ENCODE measurements around the gene PPM1A.

DNA sequence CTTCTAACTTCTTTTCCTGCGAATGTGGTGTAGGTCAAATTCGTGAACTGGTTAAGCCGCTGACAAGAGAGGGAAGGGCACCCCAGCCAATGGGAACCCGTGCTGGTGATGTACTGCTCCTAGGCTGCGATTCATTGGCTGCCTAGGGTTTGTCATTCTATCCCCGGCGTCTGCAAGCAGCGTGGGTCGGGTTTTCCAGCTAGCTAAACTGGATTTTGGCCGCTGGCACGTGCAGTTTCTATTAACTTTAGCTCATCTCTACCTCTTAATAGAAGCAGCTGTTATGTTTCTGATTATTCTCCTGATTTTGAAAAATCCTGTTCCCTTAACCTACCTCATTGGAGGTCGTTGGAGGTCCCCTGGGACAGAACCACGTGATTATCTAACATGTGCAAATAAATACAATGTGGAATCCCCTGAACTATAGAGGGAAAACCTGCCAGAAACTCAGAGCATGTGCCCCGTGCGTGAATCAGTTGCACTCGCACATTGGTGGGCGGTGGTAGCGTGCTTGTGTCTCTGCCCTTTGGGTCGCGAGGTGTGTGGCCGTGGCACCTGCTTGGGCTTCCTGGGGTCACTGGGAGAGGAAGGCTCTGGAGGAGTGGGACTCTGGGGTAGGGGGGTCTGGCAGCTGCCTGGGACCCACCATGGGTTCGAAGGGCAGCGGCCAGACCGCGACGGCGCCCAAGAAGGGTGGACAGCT lies 876 bp upstream of the PPM1A start:
- TF ChIP-seq, protein P1, sequence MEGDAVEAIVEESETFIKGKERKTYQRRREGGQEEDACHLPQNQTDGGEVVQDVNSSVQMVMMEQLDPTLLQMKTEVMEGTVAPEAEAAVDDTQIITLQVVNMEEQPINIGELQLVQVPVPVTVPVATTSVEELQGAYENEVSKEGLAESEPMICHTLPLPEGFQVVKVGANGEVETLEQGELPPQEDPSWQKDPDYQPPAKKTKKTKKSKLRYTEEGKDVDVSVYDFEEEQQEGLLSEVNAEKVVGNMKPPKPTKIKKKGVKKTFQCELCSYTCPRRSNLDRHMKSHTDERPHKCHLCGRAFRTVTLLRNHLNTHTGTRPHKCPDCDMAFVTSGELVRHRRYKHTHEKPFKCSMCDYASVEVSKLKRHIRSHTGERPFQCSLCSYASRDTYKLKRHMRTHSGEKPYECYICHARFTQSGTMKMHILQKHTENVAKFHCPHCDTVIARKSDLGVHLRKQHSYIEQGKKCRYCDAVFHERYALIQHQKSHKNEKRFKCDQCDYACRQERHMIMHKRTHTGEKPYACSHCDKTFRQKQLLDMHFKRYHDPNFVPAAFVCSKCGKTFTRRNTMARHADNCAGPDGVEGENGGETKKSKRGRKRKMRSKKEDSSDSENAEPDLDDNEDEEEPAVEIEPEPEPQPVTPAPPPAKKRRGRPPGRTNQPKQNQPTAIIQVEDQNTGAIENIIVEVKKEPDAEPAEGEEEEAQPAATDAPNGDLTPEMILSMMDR (conservative IDR thresholded peaks at IDR 0.05; ENCODE audit: low read depth, low read length) = no peak
- no peak for TF ChIP-seq EZH2phosphoT487 (IDR thresholded peaks at IDR 0.05; ENCODE audit: borderline replicate concordance, low read length)

All from PC-3 (cell line).